ENCODE data around the gene PARD3B. TPM values are rescaled to one million over a fixed set of nuclear protein-coding genes. Genes with fewer than 3 reads are reported as not detected.

Gene PARD3B
- total and polyA plus RNA-seq, 2 of the 8 experiments (the other 6 are each of a cell fraction or from before 2014, with no cell fraction given) = 1.2 to 5.7 TPM

- TF ChIP-seq BRCA1 (IDR thresholded peaks at IDR 0.05; ENCODE audit: low read depth, low read length) (no peak), POU5F1 (IDR thresholded peaks at IDR 0.05; ENCODE audit: low read depth, low read length) (no peak), RAD21 (IDR thresholded peaks at IDR 0.05 in 1 of 2, conservative IDR thresholded peaks at IDR 0.05 in 1 of 2; ENCODE audit: low read depth in 2 of 2, low read length in 2 of 2) (peak in 1 of 2 experiments; percentile 16; a peak in 2 of 4 replicates)
- TF ChIP-seq, protein P1, sequence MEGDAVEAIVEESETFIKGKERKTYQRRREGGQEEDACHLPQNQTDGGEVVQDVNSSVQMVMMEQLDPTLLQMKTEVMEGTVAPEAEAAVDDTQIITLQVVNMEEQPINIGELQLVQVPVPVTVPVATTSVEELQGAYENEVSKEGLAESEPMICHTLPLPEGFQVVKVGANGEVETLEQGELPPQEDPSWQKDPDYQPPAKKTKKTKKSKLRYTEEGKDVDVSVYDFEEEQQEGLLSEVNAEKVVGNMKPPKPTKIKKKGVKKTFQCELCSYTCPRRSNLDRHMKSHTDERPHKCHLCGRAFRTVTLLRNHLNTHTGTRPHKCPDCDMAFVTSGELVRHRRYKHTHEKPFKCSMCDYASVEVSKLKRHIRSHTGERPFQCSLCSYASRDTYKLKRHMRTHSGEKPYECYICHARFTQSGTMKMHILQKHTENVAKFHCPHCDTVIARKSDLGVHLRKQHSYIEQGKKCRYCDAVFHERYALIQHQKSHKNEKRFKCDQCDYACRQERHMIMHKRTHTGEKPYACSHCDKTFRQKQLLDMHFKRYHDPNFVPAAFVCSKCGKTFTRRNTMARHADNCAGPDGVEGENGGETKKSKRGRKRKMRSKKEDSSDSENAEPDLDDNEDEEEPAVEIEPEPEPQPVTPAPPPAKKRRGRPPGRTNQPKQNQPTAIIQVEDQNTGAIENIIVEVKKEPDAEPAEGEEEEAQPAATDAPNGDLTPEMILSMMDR (IDR thresholded peaks at IDR 0.05; ENCODE audit: control extremely low read depth in 1 of 3, insufficient read depth in 1 of 3, low read depth in 1 of 3, low read length in 3 of 3) = peak in 1 of 3 experiments; percentile 11; a peak in 1 of 4 replicates
- Histone ChIP-seq H3K79me2 (ENCODE audit: control insufficient read depth in 1 of 2, insufficient read depth in 2 of 2, low read length in 2 of 2) (no peaks in the 10 kb centered on the region), H3K9ac (replicated peaks in 1 of 4; ENCODE audit: extremely low read depth in 1 of 4, low read depth in 3 of 4, low read length in 3 of 4) (no peak overlapping the region), H3K4ac (replicated peaks; ENCODE audit: insufficient read length, low read depth, low read length) (no peak overlapping the region), H3K4me1 (replicated peaks in 1 of 4; ENCODE audit: control insufficient read depth in 3 of 4, insufficient read depth in 4 of 4, low read length in 3 of 4) (no peaks in the 10 kb centered on the region), H3K79me1 (ENCODE audit: low read depth, low read length) (no peaks in the 10 kb centered on the region), H3K27me3 (replicated peaks in 1 of 4; ENCODE audit: control insufficient read depth in 3 of 4, extremely low read depth in 1 of 4, insufficient read depth in 3 of 4, low read length in 3 of 4) (no peaks in the 10 kb centered on the region), H3K27ac (ENCODE audit: low read depth, low read length) (no peak overlapping the region), H4K5ac (ENCODE audit: insufficient read length, low read depth, low read length) (no peak overlapping the region), H4K20me1 (replicated peaks in 1 of 2; ENCODE audit: control insufficient read depth in 1 of 2, insufficient read depth in 2 of 2, low read length in 2 of 2) (no peaks in the 10 kb centered on the region), H3K18ac (ENCODE audit: extremely low read depth, low read length) (no peak overlapping the region), H2BK120ac (replicated peaks; ENCODE audit: low read depth, low read length) (no peak overlapping the region), H2BK20ac (ENCODE audit: low read length) (no peak overlapping the region), H3K4me3 (ENCODE audit: extremely low read depth in 1 of 4, insufficient read depth in 2 of 4, low read depth in 3 of 4, low read length in 4 of 4) (no peak overlapping the region), H2AFZ (ENCODE audit: low read length) (no peak overlapping the region), H4K91ac (replicated peaks; ENCODE audit: insufficient read length, low read length) (no peak overlapping the region), H3K23ac (ENCODE audit: insufficient read length) (no peak overlapping the region), H3K23me2 (ENCODE audit: low read depth, low read length) (no peaks in the 10 kb centered on the region), H4K8ac (ENCODE audit: extremely low read depth, insufficient read depth, low read length) (no peak overlapping the region), H3K4me2 (ENCODE audit: insufficient read depth in 1 of 2, low read depth in 2 of 2, low read length in 2 of 2) (no peak overlapping the region), H2AK5ac (ENCODE audit: low read depth, low read length) (peak overlapping the region; percentile 89; the same call in 1 of the 2 replicates), H3K9me3 (ENCODE audit: insufficient read depth in 2 of 2, low read depth in 1 of 2, low read length in 1 of 2) (no peaks in the 10 kb centered on the region), H2BK5ac (ENCODE audit: low read depth, low read length) (no peak overlapping the region), H3K14ac (ENCODE audit: insufficient read length) (no peak overlapping the region), H3K36me3 (ENCODE audit: control insufficient read depth in 2 of 4, insufficient read depth in 4 of 4, low read length in 3 of 4) (no peaks in the 10 kb centered on the region), H2BK15ac (ENCODE audit: low read length) (no peak overlapping the region), H2BK12ac (ENCODE audit: low read depth, low read length) (no peak overlapping the region), H3K56ac (replicated peaks; ENCODE audit: insufficient read length, low read depth, low read length) (no peak overlapping the region)
- DNase-seq (ENCODE audit: low read depth in 1 of 2, low spot score in 2 of 2) (no peak), FAIRE-seq (no peak)
- WGBS, 2 experiments (ENCODE audit: extremely low coverage in 1 of 2, insufficient coverage in 1 of 2, insufficient read length in 1 of 2, insufficient replicate concordance in 2 of 2, low coverage in 1 of 2, low lambda C conversion rate in 2 of 2, missing lambda C conversion rate in 1 of 2) = 87% methylated on average over 5 of the region's 5 CpGs; no CpG with 5 or more reads in 1 of the 2 experiments
- ChIA-PET CTCF (ENCODE audit: partially characterized antibody) (interaction anchor here (0.8 kb wide), 1 partner anchor 11 kb away, joined by 3 read pairs; no protein-coding TSS in a partner anchor), POLR2A (ENCODE audit: partially characterized antibody) (no interaction called here)
Observed at GRCh38 chr2:205539603-205540002, 994.3 kb downstream of the PARD3B start.

Measured in H1 (cell line).